GM18498 (cell line): ENCODE measurements around the gene SH3D21.

Experiments used
- ATAC-seq: cut with Tn5 transposase; IDR thresholded peaks from one replicate; pipeline ENCODE4 v1.9.1; 2021; ENCODE audit warnings: mild to moderate bottlenecking, moderate library complexity; ENCODE audit not compliant: unreplicated experiment

The SH3D21 gene

GRCh38 chr1:36328713-36329112 lies 22.5 kb downstream of the SH3D21 start:
- no peak for ATAC-seq

DNA sequence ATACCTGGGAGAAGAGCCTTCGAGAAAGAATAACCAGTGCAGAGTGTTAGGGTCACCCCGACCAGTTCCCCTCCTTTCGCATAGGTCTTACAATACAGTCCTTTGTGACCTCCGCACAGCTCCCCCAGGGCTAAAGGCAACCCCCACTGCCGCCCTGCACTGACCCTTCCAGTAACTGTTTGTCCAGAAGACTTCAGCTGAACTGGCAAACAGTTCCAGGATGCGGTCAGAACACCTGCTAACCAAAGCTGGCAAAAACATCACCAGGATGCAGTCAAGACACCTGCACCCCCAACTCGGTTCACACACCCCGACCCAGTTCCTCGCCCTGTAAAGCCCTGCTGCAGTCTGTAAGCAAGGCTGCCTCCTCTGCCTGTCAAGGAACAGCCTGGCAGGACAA lies 23.6 kb downstream of the SH3D21 start:
- no peak for ATAC-seq

DNA sequence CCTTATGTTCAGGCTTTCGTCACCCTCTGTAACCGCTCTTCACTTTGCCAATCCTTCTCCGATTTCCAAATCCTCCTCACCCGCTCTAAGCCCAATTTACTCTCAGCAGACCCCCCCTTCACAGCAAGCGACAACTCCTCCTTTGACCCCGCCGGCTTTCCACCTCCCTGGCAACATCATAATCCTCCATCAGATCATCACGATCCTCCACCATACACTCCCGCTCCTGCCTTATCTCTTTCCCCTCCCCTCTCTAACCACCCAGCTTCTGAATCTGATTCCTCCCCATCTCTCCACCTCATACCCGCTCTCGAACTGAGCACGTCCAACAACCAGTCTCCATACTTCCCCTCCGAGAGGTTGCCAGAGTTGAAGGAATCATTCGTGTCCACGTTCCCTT lies 24.8 kb downstream of the SH3D21 start:
- no peak for ATAC-seq

DNA sequence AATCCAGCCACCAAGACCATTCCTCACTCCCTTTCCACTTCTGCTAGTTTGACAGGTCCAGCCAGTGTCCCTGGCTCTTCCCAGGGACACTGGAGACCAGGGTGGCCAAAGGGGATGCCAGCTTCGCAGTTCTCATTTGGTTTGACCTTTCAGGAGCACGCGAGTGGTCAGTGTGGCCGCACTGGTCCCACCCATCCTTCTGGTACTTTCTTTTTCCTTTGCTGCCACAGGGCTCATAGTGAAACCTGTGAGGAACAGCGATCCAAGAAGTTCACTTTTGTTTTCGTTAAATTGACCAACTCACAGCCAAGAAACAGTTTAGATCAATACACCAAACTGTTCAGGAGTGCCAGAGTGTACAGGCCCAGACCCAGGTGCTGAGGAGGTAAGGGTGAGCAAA lies 31.7 kb downstream of the SH3D21 start:
- ATAC-seq = no peak

DNA sequence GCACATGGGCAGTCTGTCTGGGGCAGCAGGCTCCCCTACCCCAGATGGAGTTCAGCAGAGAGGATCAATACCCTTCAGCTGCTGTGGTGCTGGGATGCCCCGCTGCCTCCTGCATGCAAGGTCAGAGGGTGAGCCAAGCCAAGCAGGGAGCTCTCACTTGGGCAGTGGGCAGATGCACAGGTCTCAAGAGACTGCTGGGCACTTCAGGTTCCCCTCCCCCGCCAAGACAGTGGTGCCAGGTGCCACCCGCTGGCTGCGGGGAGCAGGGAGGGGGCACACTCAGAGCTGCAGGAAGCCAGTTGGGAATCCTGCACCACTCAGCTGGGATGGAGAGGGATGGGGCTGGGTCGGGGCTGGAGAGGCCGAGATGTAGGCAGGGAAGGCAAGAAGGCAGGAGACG lies 33.0 kb downstream of the SH3D21 start:
- ATAC-seq = no peak

- ATAC-seq = no peak
Observed at GRCh38 chr1:36339615-36340014, 33.4 kb downstream of the SH3D21 start.

DNA sequence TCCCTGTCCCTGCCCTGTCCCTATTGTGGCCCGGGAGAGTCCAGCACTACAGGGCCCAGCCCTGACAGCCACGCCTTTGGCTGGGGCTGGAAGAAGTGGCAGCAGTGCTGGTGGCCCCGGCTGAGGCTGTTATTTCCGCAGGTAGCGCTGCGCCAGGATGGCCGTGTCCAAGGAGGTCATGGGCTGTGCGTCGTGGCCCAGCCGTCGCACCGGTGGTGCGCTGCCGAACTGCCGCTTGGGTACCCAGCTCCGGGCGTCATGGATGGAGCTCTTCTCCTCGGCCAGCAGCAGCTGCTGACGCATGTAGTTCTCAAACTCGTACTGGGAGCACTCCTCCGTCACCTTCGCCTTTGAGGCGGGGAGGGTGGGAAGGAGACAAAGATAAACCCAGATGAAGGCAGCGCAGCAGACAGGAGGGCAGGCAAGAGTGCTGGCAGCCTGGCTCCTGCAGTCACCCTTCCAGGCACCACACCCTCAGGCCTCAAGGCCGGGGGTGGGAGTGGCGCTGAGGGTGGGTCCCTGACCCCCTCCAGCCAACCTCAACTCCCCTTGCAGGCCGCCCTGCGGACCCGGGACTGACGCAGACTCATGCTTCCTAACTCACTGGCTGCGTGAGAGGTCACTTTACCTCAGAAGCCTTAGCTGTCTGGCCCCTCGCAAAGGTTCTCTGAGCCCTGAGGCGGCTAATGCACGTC lies 35.6 kb downstream of the SH3D21 start:
- ATAC-seq = no peak

GRCh38 chr1:36342426-36343185 lies 36.4 kb downstream of the SH3D21 start:
- no peak for ATAC-seq

- ATAC-seq = no peak
Observed at GRCh38 chr1:36343651-36344394, 37.7 kb downstream of the SH3D21 start.

DNA sequence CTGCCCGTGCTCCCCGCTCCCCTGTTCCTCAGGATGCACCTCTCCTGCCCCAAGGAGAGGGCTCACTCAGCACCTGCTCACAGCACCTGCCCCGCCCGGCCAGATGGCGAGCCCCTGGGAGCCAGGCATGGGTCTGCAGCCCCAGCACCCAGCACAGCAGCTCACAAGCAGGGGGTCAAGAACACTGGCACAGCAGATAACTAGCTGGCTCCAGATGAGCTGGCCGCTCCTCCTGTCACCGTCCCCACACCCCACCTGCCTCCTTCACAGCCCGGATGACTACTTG lies 38.2 kb downstream of the SH3D21 start:
- no peak for ATAC-seq

GRCh38 chr1:36345353-36345752 lies 39.2 kb downstream of the SH3D21 start:
- no peak for ATAC-seq

- ATAC-seq = no peak
Observed at GRCh38 chr1:36346741-36347370, 40.7 kb downstream of the SH3D21 start.

DNA sequence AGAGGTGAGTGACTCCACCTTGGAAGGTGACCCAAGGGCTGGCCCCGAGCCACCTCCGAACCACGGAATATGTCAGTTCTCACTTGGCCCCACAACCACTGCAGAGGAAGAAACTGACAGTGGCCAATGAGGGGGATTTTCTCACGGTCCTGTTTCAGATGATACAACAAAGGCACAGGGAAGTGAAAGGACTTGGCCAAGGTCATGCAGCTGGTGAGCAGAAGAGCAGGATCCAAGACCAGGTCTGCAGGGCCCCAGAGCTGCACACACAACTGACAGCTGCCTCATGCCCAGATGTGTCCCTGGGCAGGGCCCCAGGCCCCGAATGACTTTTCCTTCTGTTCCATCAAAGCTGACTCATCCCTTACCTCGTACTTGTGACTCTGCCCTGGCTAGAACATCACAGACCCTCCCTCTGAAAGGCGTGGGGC lies 43.1 kb downstream of the SH3D21 start:
- peak; percentile 62 for ATAC-seq

- ATAC-seq = no peak
Observed at GRCh38 chr1:36349839-36350238, 43.7 kb downstream of the SH3D21 start.

DNA sequence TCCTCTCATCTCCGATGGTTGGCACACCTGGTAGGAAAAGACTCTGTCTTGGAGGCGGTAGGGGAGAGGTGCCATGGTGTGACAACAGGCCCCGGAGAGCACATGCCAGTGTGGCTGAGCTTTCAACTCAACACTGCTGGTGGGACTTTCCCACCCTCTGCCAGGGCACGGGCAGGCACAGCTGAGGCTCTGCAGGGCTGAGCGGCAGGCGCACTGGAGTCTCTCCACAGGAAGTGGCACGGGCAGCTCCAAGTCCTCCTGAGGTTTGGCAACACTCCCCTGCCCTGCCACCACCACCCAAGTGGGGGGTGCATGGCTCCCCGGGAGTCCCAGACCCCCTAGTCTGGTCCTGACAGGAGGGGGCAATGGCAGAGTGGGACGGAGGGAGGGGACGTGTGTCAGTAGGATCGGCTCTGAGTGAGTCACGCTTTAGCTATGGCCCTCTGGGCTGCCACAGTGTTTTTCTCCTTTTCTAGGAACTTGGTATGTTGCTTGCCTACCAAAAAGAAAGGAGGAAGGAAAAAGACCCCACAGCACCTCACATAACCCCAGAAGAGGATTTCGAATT lies 44.6 kb downstream of the SH3D21 start:
- ATAC-seq = no peak

- ATAC-seq = no peak
Observed at GRCh38 chr1:36351227-36351977, 45.2 kb downstream of the SH3D21 start.

DNA sequence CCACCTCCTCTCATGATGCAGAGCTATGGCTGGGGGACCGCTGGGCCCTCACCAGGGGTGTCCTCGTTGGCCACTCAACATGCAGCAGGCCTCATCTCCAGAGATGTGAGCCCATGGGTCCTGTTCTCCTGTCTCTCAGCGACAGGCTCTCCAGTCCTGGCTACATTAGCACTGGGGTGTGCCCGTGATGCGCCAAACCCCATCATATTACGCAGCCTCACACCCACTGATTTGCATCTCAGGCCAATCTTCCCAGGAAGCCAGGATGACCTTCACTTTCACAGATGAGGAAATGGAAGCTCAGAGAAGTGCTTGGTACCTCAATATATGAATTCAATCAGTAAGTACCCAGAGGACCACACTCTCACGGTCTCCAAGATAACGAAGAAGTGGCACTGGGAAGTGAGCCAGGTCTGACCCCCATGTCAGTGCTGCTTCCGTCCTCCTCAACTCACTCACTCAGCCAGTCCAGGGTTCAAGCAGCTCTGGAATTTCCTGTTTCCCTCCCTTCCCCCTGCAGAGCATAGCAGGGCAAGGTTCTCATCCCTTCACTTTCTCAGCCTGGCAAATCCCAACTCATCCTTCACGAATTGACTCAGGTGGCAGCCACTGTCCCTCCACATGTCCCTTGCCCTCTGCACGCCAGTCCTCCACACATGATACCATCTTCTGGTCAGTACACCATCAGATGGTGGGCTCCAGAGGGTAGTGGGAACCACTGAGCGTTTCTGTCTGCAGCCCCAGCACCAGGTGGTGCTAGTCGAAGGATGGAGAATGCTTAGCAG lies 46.1 kb downstream of the SH3D21 start:
- no peak for ATAC-seq

DNA sequence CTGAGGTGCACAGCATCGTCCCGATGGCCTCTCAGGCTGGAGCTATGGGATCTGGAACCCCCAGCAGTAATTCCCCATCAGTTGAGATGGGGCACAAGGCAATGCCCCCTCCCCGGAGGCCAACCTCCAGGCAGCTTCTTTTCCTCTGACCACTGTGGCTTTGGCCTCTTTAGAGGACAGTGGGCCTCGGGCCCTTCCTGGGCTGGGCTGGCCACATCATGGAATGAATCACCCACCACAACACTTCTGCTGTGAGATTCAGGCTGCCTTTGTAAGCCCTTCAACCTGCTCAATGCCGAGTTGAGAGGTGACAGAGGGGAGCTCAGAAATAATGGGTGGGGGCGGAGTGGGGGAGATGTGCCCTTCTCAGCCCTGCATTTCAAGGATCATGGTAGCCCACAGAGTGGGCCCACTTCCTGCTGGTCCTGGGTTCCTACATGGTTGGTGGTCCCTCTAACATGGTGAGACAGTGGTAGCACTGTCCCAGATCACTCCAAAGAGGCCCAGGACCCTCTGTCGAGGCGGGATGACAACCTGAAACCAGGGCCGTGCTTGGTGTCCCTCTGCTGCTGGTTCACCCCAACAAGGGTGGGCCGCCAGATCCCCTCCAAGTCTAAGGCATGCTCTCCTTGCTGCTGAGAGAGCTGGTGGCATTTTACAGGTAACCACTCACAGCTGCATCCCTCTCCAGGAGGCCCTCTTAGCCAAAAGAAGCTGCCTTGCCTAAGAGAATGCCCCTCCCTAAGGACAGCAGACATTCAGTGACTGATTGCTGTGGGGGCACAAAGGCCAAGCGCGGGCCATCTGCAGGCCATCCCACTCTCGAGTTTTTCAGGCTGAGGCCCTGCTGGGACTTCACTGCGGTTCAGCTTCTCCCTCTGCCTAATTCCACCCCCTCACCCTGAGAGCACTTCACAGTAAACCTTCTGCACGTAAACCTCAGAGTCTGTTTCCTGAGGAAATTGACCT lies 47.0 kb downstream of the SH3D21 start:
- no peak for ATAC-seq

DNA sequence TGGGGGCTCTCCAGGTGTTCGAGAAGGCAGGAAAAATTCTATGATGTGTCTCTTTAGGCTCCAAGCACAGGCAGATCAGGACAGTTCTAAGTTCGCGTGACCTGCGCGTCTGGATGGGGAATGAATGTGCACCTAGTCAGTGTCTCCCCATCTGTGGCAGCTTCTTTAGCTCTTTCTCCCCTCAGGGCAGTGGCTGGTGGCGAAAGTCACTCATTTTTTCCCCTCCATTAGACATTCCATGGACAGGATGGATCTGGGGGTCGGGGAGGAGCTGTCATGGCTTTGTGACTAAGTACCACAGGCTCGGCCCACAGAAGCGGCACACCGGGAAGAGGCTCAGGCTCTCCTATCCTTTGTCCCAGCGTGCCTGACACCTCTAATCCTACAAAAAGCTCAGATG lies 48.3 kb downstream of the SH3D21 start:
- ATAC-seq = no peak
